Mucosa of rectum (tissue), 2 donors: ENCODE measurements around the gene ATP13A2.

Source experiments
- H3K27ac ChIP-seq, 2 donors: one replicate each; pipeline ENCODE4 v1.7.0; 2013; ENCODE audit warnings: inconsistent platforms in 2 of 2, low read depth in 2 of 2, low read length in 2 of 2
- H3K27me3 ChIP-seq, 2 donors: one replicate each; pipeline ENCODE4 v1.7.0; 2013; ENCODE audit warnings: low read length in 2 of 2; ENCODE audit not compliant: control insufficient read depth in 2 of 2, insufficient read depth in 2 of 2
- H3K36me3 ChIP-seq, 2 donors: one replicate each; pipeline ENCODE4 v1.7.0; 2013; ENCODE audit warnings: low read length in 2 of 2; ENCODE audit not compliant: control insufficient read depth in 2 of 2, insufficient read depth in 2 of 2
- H3K4me1 ChIP-seq, 2 donors: one replicate each; pipeline ENCODE4 v1.7.0; 2013; ENCODE audit warnings: low read length in 2 of 2, mild to moderate bottlenecking in 1 of 2; ENCODE audit not compliant: control insufficient read depth in 2 of 2, insufficient read depth in 2 of 2
- H3K4me3 ChIP-seq, 2 donors: one replicate each; pipeline ENCODE4 v1.7.0; 2013; ENCODE audit warnings: low read length in 2 of 2
- H3K9ac ChIP-seq, 2 donors: one replicate each; pipeline ENCODE4 v1.7.0; 2013; ENCODE audit warnings: low read length in 2 of 2, low read depth in 1 of 2, mild to moderate bottlenecking in 1 of 2
- H3K9me3 ChIP-seq, 2 donors: one replicate each; pipeline ENCODE4 v1.7.0; 2013; ENCODE audit warnings: low read length in 2 of 2; ENCODE audit not compliant: control insufficient read depth in 2 of 2
- donor health status: healthy.
- donor health status: Normal muscosa, but diverticular disease.

The ATP13A2 gene

DNA sequence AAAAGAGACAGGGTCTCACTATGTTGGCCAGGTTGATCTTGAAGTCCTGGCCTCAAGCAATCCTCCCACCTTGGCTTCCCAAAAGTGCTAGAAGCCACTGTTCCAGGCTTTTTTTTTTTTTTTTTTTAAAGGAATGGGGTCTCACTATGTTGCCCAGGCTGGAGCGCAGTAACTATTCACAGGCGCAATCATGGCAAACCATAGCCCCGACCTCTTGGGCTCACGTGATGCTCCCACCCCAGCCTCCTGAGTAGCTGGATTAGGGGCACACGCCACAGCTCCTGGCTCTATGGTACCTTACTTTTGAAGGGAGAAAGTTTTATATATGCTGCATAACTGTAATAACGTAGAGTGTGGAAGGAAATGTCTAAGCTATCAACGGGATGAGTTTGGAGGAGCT is 5.7 kb upstream of the ATP13A2 start:
- H3K27ac ChIP-seq: no peak overlapping the region
- H3K9me3 ChIP-seq: no peaks in the 10 kb centered on the region
- H3K36me3 ChIP-seq: peaks cover 42 to 44% of the 10 kb centered on the region in 2 donors
- H3K4me3 ChIP-seq: no peak overlapping the region
- H3K27me3 ChIP-seq: no peaks in the 10 kb centered on the region
- peaks cover 0 to under 1% of the 10 kb centered on the region in 2 donors for H3K4me1 ChIP-seq
- no peak overlapping the region for H3K9ac ChIP-seq

- Histone ChIP-seq H3K27ac (no peak overlapping the region), H3K9ac (no peak overlapping the region), H3K4me3 (no peak overlapping the region), H3K36me3 (peaks cover 32 to 33% of the 10 kb centered on the region in 2 donors), H3K4me1 (peaks cover 3 to 5% of the 10 kb centered on the region in 2 donors), H3K9me3 (no peaks in the 10 kb centered on the region), H3K27me3 (no peaks in the 10 kb centered on the region)
These were observed 4.6 kb upstream of the ATP13A2 start for GRCh38 chr1:17016317-17016661.

- Histone ChIP-seq H3K36me3 (peaks cover 19 to 20% of the 10 kb centered on the region in 2 donors), H3K27ac (no peak overlapping the region), H3K27me3 (no peaks in the 10 kb centered on the region), H3K9ac (no peak overlapping the region), H3K9me3 (no peaks in the 10 kb centered on the region), H3K4me3 (no peak overlapping the region), H3K4me1 (peaks cover 15 to 16% of the 10 kb centered on the region in 2 donors)
These were observed 3.2 kb upstream of the ATP13A2 start for GRCh38 chr1:17014671-17015567.

GRCh38 chr1:17013491-17014320 is 2.0 kb upstream of the ATP13A2 start:
- Histone ChIP-seq H3K4me1 (peaks cover 18 to 19% of the 10 kb centered on the region in 2 donors), H3K9me3 (no peaks in the 10 kb centered on the region), H3K36me3 (peaks cover 8 to 9% of the 10 kb centered on the region in 2 donors), H3K9ac (no peak overlapping the region), H3K27ac (no peak overlapping the region), H3K27me3 (no peaks in the 10 kb centered on the region), H3K4me3 (no peak overlapping the region)

GRCh38 chr1:17012775-17013490 is 1.2 kb upstream of the ATP13A2 start:
- no peaks in the 10 kb centered on the region for H3K27me3 ChIP-seq
- peaks cover 18 to 19% of the 10 kb centered on the region in 2 donors for H3K4me1 ChIP-seq
- H3K27ac ChIP-seq: no peak overlapping the region
- H3K4me3 ChIP-seq: no peak overlapping the region
- peaks cover 1 to 2% of the 10 kb centered on the region in 2 donors for H3K36me3 ChIP-seq
- H3K9ac ChIP-seq: no peak overlapping the region
- H3K9me3 ChIP-seq: no peaks in the 10 kb centered on the region

DNA sequence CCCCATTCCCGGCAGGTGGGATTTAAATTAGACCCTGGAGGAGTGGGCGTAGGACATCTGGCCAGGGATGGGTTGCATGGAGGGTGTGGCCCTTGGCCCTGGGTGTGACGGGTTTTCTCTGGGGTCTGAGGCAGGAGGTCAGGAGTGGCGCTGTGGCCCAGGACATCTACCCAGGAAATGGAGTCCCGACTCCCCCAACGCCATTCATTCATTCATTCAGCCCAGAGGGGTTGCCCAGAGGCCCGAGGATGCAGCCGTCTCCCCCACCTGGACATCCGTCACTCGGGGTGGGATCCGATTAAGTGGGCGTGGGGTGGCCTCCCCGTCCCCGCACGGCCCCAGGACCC is 663 bp downstream of the ATP13A2 start:
- Histone ChIP-seq H3K4me3 (peak overlapping the region; percentile 80), H3K4me1 (peaks cover 18 to 19% of the 10 kb centered on the region in 2 donors), H3K9me3 (no peaks in the 10 kb centered on the region), H3K27me3 (no peaks in the 10 kb centered on the region), H3K36me3 (no peaks in the 10 kb centered on the region), H3K27ac (no peak overlapping the region), H3K9ac (peak overlapping the region; percentile 47 to 67)

DNA sequence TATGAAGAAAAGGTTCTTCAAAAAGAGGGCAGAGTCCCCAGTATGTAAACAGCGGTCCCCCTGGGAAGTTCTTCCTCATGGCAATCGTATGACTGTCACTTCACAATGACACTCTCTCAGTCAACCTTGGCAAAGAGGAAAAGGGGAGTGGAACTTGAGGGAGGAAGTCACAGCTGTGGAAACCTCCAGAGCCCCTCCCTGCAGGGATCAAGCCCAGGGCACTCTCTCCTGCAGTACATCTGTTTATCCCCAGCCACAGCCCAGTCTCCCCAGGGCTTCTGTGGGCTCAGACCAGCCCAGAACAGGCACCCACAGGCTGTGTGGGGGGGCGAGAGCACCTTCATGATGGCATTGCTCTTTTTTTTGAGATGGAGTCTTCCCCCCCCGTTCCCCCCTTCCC is 2.0 kb downstream of the ATP13A2 start:
- Histone ChIP-seq H3K9ac (no peak overlapping the region), H3K4me3 (no peak overlapping the region), H3K4me1 (peaks cover 18 to 19% of the 10 kb centered on the region in 2 donors), H3K27me3 (no peaks in the 10 kb centered on the region), H3K9me3 (no peaks in the 10 kb centered on the region), H3K27ac (no peak overlapping the region), H3K36me3 (peaks cover under 1 to 5% of the 10 kb centered on the region in 2 donors)

- no peak overlapping the region for H3K4me3 ChIP-seq
- H3K27me3 ChIP-seq: no peaks in the 10 kb centered on the region
- no peak overlapping the region for H3K27ac ChIP-seq
- H3K36me3 ChIP-seq: peaks cover 10 to 15% of the 10 kb centered on the region in 2 donors
- peaks cover 18 to 19% of the 10 kb centered on the region in 2 donors for H3K4me1 ChIP-seq
- H3K9me3 ChIP-seq: no peaks in the 10 kb centered on the region
- H3K9ac ChIP-seq: no peak overlapping the region
These were observed 3.4 kb downstream of the ATP13A2 start for GRCh38 chr1:17008208-17008855.

GRCh38 chr1:17007121-17007520 is 4.6 kb downstream of the ATP13A2 start:
- H3K36me3 ChIP-seq: peaks cover 16 to 21% of the 10 kb centered on the region in 2 donors
- H3K27me3 ChIP-seq: no peaks in the 10 kb centered on the region
- H3K9me3 ChIP-seq: no peaks in the 10 kb centered on the region
- H3K27ac ChIP-seq: no peak overlapping the region
- peaks cover 16 to 17% of the 10 kb centered on the region in 2 donors for H3K4me1 ChIP-seq
- no peak overlapping the region for H3K4me3 ChIP-seq
- no peak overlapping the region for H3K9ac ChIP-seq
